GM12878 (cell line): ENCODE data around the gene PDPK1.

Source experiments
- CBX5 ChIP-seq: sonication (generic); IDR thresholded peaks from 2 replicates; pipeline ENCODE4 v1.6.1; 2016; ENCODE audit warnings: low read depth, moderate library complexity, mild to moderate bottlenecking, inconsistent platforms
- FOXM1 ChIP-seq: IDR thresholded peaks from 2 replicates; pipeline ENCODE4 v1.6.1; 2012; ENCODE audit warnings: low read depth, mild to moderate bottlenecking, inconsistent platforms, low read length, moderate library complexity
- MXI1 ChIP-seq: fragments of 150-350 bp; IDR thresholded peaks from 2 replicates; pipeline ENCODE4 v1.6.1; 2011; ENCODE audit warnings: low read depth, mild to moderate bottlenecking, inconsistent platforms, low read length, improper control_type of control experiment
- RUNX3 ChIP-seq: IDR thresholded peaks from 2 replicates; pipeline ENCODE4 v1.6.1; 2012; ENCODE audit warnings: low read length, inconsistent platforms
- TF ChIP-seq, protein P1 (sequence below), 3 experiments: IDR thresholded peaks in 2 of 3; conservative IDR thresholded peaks in 1 of 3; 2 replicates each; pipeline ENCODE4 v1.5.1; 2011; ENCODE audit warnings: low read depth in 3 of 3, low read length in 3 of 3, mild to moderate bottlenecking in 3 of 3, control low read depth in 2 of 3, moderate library complexity in 2 of 3, inconsistent platforms in 1 of 3, mixed read lengths in 1 of 3; ENCODE audit not compliant: control insufficient read depth in 2 of 3, insufficient read depth in 1 of 3; ENCODE audit errors: extremely low read depth in 1 of 3

- TF ChIP-seq RUNX3 (no peak), MXI1 (no peak), CBX5 (no peak), FOXM1 (no peak)
- TF ChIP-seq, protein P1, sequence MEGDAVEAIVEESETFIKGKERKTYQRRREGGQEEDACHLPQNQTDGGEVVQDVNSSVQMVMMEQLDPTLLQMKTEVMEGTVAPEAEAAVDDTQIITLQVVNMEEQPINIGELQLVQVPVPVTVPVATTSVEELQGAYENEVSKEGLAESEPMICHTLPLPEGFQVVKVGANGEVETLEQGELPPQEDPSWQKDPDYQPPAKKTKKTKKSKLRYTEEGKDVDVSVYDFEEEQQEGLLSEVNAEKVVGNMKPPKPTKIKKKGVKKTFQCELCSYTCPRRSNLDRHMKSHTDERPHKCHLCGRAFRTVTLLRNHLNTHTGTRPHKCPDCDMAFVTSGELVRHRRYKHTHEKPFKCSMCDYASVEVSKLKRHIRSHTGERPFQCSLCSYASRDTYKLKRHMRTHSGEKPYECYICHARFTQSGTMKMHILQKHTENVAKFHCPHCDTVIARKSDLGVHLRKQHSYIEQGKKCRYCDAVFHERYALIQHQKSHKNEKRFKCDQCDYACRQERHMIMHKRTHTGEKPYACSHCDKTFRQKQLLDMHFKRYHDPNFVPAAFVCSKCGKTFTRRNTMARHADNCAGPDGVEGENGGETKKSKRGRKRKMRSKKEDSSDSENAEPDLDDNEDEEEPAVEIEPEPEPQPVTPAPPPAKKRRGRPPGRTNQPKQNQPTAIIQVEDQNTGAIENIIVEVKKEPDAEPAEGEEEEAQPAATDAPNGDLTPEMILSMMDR (IDR thresholded peaks at IDR 0.05 in 2 of 3, conservative IDR thresholded peaks at IDR 0.05 in 1 of 3; ENCODE audit: control insufficient read depth in 2 of 3, extremely low read depth in 1 of 3, insufficient read depth in 1 of 3, low read depth in 3 of 3, low read length in 3 of 3), result no peak
Measured at GRCh38 chr16:2501946-2502895, 35.6 kb upstream of the PDPK1 start.
